GM18907 (cell line): ENCODE data around the gene DAPK1.
"Not testable (repeated sequence)": the region's sequence is repeated elsewhere in the genome, so short reads cannot be mapped to it uniquely, and the experiment has no call there.

Experiments
- ATAC-seq: cut with Tn5 transposase; IDR thresholded peaks from one replicate; pipeline ENCODE4 v1.9.1; 2021; ENCODE audit warnings: mild to moderate bottlenecking, moderate library complexity; ENCODE audit not compliant: unreplicated experiment

DAPK1 gene

GRCh38 chr9:87540444-87541105, 42.9 kb downstream of the DAPK1 start:
- no peak for ATAC-seq

- ATAC-seq: no peak
Observed at GRCh38 chr9:87541663-87542062, 44.0 kb downstream of the DAPK1 start.

- no peak for ATAC-seq
Observed at GRCh38 chr9:87542141-87542540, 44.5 kb downstream of the DAPK1 start.

- no peak for ATAC-seq
Observed at GRCh38 chr9:87543251-87543650, 45.6 kb downstream of the DAPK1 start.

- ATAC-seq: no peak
Observed at GRCh38 chr9:87545858-87546257, 48.2 kb downstream of the DAPK1 start.

GRCh38 chr9:87546704-87547103, 49.0 kb downstream of the DAPK1 start:
- no peak for ATAC-seq

GRCh38 chr9:87547671-87548081, 50.0 kb downstream of the DAPK1 start:
- no peak for ATAC-seq

- no peak for ATAC-seq
Observed at GRCh38 chr9:87548159-87548558, 50.5 kb downstream of the DAPK1 start.

GRCh38 chr9:87549088-87549487, 51.4 kb downstream of the DAPK1 start:
- ATAC-seq: not testable (repeated sequence)

- no peak for ATAC-seq
Observed at GRCh38 chr9:87549791-87550190, 52.1 kb downstream of the DAPK1 start.

- ATAC-seq: no peak
Observed at GRCh38 chr9:87550253-87550954, 52.7 kb downstream of the DAPK1 start.

- no peak for ATAC-seq
Observed at GRCh38 chr9:87551772-87552217, 54.1 kb downstream of the DAPK1 start.

- ATAC-seq: no peak
Observed at GRCh38 chr9:87554171-87554910, 56.7 kb downstream of the DAPK1 start.

GRCh38 chr9:87554976-87555375, 57.3 kb downstream of the DAPK1 start:
- ATAC-seq: no peak

GRCh38 chr9:87556039-87556438, 58.4 kb downstream of the DAPK1 start:
- no peak for ATAC-seq

- ATAC-seq: no peak
Observed at GRCh38 chr9:87556821-87557220, 59.2 kb downstream of the DAPK1 start.

- ATAC-seq: peak; percentile 50
Observed at GRCh38 chr9:87557996-87558395, 60.3 kb downstream of the DAPK1 start.

- no peak for ATAC-seq
Observed at GRCh38 chr9:87558606-87559190, 61.0 kb downstream of the DAPK1 start.

- no peak for ATAC-seq
Observed at GRCh38 chr9:87562062-87562461, 64.4 kb downstream of the DAPK1 start.

- no peak for ATAC-seq
Observed at GRCh38 chr9:87562530-87563170, 65.0 kb downstream of the DAPK1 start.

- ATAC-seq: no peak
Observed at GRCh38 chr9:87564111-87564510, 66.4 kb downstream of the DAPK1 start.
